GM18505 (cell line): ENCODE measurements around the gene KCNQ2.

Experiments
- ATAC-seq: cut with Tn5 transposase; IDR thresholded peaks from one replicate; pipeline ENCODE4 v1.9.1; 2021; ENCODE audit not compliant: unreplicated experiment
- POLR2A ChIP-seq: IDR thresholded peaks from 4 replicates; pipeline ENCODE4 v1.6.1; 2011; ENCODE audit warnings: borderline replicate concordance; ENCODE audit not compliant: insufficient read depth, insufficient read length; ENCODE audit errors: extremely low read depth

KCNQ2 gene

DNA sequence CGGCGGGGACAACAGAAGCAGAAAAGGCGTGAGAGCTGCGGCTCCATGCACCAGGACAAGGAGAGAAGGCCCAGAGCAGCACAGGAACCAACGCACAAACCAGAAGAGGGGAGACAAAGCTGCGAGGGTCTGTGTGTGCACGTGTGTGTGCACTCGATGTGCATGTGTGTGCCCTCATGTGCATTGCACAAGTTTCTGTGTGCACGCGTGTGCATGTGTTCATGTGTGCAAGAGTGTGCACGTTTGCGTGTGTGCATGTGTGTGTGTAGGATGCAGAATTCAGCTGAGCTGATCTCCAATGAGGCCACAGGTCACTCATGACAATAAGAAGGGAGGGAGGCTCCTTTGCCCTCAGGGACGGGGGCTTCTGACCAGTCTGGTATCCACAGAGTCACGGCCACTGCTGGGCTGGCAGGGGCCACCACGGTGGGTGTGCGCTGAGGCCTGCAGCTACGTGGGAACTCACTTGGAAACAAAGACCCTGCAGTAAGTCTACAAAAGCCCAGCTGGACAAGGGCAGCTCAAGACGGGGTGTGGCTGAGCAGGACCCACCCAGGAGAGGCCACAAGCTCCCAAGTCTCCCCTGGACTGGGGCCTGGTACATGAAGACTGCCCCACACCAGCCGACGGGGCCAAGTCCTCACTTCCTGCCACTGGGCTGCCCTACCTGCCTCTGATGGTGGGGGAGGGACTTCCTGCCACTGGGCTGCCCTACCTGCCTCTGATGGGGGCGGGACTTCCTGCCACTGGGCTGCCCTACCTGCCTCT is 63.2 kb downstream of the KCNQ2 start:
- ATAC-seq: no peak
- TF ChIP-seq POLR2A: no peak

DNA sequence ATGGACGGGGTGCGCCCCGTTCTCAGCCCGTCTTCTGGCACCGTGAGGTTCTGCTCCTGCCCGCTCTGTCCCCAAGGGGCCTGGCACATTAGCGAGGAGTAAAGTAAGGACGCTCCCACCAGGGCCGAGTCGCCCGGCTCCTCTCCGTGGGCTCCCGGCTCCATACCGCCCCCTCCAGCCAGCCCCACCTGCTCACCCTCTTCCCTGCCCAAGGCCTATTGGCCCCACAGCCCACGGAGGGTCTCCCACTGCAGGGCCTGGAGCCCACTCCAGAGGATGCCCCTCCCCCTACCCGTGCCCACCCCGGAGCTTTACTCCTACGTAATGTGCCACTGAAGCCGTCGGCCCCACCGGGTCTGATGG is 63.8 kb downstream of the KCNQ2 start:
- TF ChIP-seq POLR2A: no peak
- no peak for ATAC-seq

DNA sequence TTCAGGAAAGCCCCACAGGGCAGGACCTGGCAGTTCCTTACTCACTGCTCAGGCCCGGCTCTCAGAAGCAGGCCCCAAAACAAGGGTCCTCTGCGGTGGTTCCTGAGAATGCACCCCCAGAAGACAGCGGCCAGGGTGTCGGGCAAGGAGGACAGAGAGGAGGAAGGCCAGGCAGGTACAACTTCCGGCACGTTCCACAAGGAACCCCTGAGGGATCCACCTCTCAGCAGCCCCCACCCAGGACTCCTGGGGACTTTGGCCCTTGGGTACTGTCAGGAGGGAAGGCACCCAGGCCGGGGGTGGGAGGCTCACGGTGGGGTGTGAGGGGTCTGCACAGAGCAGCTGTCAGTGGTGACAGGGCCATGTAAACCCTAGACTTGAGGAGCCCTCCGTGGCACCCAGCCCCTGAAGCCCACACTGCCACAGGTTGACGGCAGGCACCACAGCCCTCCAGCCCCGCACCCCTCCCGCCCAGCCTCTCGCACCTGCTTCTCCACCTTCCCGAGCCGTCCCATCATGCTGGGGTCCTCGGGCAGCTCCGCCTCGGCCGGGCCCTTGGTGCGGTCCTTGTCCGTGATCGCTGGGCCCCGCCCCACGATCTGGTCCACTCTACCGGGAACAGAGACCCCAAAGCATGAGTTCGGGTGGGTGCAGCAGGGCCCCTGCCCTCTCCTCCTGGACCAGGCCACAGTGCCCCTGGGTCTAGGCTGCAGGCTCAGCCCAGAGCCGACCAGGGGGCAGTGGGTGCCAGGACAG is 64.3 kb downstream of the KCNQ2 start:
- no peak for TF ChIP-seq POLR2A
- no peak for ATAC-seq

DNA sequence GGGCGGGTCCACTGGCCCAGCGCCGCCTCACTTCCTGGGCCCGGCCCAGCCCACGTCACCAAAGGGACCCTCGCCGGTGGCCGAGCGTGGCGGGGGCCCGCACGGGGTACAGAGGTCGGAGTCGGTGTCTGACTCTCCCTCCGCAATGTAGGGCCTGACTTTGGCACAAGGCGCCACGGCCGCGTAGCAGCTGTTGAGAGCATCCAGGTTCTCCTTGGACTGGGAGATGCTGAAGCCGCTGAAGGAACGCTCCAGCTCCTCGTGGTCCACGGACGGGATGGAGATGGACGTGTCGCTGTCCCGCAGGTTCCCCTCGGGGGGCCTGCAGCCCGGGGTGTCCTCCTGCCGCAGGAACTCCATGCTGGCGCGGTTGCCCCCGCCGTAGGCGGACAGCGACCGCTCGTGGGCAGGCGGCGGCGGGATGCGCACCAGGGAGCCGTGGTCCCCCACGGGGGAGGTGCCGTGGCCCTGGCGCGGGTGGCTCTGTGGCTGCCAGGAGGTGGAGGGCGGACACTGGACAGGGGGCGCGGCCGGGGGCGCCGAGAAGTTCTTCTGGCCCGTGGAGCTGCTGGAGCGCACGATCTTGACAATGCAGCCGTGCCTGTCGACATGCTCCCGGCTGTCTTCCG is 65.7 kb downstream of the KCNQ2 start:
- no peak for TF ChIP-seq POLR2A
- no peak for ATAC-seq

DNA sequence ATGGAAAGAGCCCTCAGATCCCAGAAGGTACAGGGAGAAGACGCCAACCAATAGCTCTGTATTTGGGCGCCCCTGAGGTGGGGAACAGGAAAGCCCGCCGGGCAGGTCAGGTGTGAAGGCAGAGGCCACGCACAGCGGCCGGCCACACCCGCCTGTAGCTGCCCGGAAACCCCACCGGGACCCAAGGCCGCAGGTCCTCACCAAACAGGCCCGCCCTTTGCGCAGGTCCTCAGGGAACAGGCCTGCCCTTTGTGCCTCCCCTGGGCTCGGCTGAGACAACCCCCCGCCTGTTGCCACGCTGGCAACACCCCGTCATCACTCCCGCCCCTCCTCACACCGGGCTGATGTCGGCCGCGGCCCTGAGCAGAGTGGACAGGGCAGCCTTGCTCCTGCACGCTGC is 66.4 kb downstream of the KCNQ2 start:
- no peak for ATAC-seq
- TF ChIP-seq POLR2A: no peak

DNA sequence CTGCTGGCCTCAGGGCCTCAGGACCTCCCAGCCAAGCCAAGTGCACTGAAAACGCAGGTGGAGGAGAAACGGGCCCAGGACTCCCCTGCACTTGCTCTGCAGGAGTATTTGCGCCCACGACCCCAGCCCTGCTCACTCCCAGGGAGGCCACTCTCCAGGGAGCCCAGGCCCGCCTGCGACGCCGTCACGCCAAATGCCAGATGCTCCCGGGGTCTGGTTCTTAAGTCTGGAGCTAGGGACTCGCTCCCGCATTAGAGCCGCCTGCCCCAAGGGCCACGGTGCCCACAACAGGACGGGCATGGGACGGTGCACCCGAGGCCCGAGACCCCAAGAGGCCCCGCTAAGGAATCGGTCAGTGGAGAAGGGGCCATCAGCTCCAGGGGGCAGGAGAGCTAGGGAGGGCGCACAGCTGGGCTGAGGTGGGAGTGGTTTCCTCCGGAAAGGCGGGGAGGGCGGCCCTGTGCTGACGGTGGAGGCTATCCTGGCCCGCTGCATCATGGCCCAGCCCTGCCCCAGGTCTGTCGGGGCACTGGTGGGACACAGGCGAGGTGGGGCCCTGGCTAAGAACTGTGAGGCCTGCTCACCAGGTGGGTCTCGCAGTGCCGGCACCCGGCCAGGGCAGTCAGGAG is 67.2 kb downstream of the KCNQ2 start:
- no peak for TF ChIP-seq POLR2A
- no peak for ATAC-seq

DNA sequence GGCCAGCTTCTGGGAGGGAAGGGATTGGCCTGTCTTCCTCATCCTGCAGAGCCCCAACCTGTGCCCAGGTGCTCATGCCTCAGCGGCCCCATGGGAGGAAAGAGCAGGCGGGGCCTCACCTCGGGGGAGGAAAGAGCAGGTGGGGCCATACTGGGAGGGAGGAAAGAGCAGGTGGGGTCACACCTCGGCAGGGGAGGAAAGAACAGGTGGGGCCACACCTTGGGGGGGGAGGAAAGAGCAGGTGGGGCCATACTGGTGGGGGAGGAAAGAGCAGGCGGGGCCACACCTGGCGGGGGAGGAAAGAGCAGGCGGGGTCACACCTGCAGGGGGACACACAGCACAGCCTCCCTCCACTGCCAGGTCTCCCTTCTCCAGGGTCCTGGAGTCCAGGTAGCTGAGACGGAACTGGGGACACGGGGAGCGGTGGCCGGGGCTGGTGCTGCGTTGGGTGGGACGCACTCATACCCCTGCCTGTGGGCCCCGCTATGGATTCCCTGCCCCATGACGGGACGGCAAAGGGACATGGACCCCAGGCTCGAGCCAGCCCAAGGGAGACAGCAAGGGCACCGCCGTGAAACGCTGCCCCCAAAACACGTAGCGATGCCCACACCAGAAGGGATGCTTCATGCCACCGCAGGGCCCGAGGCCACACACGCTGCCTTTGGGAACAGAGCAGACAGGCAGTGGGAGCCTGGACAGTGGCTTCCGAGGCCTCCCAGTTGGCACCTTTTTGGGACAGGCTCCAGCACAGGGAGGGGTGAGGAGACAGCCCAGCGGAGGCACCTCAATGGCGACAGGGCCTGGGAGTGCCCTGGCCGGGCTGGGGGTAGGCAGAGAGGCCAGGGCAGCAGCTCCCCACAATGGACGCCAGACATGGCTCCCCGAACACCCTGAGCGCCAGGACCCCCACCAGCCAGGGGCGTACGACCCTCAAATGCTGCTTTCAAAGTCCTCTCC is 68.0 kb downstream of the KCNQ2 start:
- TF ChIP-seq POLR2A: no peak
- ATAC-seq: no peak

DNA sequence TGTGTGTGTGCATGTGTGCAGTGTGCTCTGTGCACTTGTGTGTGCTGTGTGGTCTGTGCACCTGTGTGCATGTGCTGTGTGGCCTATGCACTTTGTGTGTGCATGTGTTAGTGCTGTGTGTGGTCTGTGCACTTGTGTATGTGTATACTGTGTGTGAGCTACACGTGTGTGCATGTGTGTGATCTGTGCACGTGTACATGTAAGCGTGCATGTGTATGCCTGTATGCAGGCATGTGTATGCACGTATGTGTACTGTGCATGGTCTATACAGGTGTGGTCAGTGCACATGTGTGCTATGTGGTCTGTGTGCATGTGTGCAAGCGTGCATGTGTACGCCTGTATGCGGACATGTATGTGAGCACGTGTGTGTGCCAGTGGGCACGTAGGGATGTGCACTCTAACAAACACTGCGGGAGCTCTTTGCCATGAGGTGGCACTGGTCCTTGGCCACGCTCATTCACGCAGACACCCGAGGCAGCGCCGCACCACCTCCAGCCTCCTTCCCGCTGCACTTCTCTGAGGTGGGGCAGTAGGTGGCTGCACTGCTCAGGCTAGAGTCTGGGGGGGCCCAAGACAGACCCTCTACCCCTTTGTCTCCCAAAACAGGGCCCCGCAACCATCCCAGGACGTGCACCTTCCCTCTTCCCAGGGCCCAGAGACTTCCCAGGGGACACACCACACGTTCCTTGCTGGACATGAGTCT is 68.9 kb downstream of the KCNQ2 start:
- TF ChIP-seq POLR2A: no peak
- no peak for ATAC-seq

DNA sequence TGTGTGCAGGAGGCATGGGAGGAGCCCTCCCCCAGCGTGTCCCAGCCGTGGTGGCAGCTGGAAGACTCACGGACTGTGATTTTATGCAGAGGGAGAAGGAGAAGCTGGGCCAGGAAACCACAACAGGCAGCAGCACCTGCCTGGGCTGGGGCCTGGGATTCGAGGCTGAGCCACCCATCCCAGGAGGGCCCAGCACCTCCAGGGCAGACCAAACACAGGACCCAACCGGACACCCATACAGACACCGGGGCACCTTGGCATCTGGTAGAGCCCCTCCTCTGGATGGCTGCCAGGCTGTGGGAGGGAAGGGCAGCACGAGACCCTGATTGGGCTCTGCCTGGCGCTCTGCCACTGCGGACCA is 69.6 kb downstream of the KCNQ2 start:
- no peak for TF ChIP-seq POLR2A
- no peak for ATAC-seq

DNA sequence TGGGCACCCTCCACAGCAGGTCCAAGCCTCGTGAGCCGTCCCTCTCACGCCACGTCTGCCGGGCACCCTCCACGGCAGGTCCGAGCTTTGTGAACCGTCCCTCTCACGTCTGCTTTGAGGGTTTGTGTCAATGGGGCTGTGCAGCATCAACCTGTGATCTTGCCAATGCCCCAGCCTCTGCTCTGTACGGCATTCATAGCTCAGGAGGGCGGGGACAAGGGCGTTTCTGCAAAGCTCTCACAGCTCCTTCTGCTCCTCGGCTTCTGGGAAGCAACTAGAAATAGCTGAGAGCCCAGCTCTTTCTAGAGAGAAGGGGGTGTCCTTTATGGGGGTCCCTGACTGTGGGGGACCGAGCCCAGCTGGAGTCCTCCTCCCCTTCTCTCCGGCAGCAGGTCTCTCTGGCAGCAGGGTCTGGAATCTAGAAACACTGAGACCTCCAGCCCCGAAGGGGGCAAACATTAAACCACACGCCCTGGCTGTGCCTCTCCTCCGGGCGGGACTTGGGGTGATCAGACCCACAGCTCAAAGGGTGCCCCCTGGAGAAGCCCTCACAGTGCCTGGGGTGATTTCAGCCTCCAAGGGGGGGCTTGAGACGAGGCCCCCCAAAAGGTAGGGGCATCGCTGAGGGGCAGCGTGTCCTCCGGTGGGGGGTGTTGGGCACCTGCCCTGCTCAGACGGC is 70.1 kb downstream of the KCNQ2 start:
- no peak for TF ChIP-seq POLR2A
- ATAC-seq: no peak

DNA sequence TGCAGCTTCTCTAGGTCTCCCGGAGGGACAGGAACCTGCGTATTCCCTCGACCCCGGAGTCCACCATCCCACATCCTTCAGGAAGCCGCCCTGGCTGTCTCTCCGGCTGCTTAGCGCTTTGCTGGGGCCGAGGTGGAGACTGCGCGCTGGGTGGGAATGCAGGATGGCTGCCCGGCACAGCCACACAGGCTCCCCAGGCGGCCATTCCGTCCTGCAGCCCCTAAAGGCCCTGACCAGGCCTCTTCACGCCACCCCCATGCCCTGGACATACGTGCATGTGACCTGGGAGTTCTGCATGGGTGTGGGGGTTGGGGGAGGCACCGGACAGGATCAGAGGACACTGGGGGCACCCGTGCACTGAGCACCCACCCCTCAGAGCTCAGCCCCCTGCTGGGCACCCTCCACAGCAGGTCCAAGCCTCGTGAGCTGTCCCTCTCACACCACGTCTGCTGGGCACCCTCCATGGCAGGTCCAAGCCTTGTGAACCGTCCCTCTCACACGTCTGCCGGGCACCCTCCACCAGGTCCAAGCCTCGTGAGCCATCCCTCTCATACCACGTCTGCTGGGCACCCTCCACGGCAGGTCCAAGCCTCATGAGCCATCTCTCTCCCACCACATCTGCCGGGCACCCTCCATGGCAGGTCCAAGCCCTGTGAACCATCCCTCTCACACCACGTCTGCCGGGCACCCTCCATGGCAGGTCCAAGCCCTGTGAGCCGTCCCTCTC is 70.9 kb downstream of the KCNQ2 start:
- ATAC-seq: no peak
- TF ChIP-seq POLR2A: no peak
